Activated CD4-positive, alpha-beta T cell treated with anti-CD3 and anti-CD28 coated beads, Interleukin-2, amount 50 U/mL, for 1 hour (primary cell): ENCODE results near the gene ADSL.
"Not testable (repeated sequence)": the region's sequence is repeated elsewhere in the genome, so short reads cannot be mapped to it uniquely, and the experiment has no call there.

ENCODE experiments used
- DNase-seq: peaks from one replicate; pipeline ENCODE4 v3.0.0-alpha.2; 2020

The ADSL gene

DNA sequence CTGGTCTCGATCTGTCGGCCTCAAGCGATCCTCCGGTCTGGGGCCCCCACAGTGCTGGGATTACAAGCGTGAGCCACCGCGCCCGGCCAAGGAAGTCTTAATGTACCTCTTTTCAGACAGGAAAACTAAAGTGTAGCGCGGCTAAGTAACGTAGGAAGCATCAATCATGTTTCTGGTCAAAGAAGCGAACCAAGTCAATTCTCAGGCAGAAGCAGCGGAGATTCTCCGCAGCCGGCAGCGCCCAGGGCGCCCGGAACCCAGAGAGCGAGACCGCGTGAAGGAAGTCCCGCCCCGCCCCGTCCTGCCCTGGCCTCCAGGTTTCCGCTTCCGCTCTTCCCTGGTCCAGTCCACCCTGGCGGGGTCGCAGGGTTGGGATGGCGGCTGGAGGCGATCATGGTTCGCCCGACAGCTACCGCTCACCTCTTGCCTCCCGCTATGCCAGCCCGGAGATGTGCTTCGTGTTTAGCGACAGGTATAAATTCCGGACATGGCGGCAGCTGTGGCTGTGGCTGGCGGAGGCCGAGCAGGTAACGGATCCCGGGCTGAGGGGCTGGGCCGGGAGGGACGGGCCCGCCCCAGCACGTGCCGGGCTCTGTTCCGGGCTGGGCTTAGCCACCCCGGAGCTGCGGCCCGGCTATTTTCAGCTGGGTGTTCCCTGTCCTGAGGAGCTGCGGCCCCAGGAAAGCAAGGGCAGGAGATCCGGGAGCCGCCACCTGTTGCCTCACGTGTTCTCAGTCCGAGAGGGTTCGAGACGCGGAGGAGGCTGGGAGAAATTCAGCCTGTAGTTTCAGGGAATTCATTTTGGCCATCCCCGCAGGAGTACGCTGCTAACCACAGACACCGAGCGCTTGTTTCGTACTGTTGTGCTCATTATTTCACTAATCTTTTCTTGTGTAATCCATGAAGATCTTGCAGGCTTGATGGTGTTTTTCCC is at the start of gene ADSL:
Gene ADSL (plus strand): TSS at position 316 of the 934 bp plus-strand sequence. CDS start 59 bp downstream, at position 375.
- peak; percentile 78 for DNase-seq

DNA sequence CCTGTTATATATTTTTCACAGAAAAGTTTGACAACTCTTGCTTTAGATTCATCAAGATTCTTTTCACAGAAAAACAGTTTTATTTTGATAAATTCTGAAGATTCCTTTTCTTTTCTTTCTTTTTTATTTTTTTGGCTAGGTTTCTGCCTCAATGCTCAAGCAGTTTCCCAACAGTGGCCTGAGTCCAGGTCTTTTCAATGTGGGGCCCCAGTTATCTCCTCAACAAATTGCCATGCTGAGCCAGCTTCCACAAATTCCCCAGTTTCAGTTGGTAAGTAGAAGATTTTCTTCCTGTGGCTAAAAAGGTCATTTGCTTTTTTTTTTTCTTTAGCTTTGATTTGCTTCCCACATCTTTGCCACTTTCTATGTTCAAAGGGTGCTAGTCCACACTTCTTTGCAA is 46.0 kb upstream of the ADSL start:
- no peak for DNase-seq

DNA sequence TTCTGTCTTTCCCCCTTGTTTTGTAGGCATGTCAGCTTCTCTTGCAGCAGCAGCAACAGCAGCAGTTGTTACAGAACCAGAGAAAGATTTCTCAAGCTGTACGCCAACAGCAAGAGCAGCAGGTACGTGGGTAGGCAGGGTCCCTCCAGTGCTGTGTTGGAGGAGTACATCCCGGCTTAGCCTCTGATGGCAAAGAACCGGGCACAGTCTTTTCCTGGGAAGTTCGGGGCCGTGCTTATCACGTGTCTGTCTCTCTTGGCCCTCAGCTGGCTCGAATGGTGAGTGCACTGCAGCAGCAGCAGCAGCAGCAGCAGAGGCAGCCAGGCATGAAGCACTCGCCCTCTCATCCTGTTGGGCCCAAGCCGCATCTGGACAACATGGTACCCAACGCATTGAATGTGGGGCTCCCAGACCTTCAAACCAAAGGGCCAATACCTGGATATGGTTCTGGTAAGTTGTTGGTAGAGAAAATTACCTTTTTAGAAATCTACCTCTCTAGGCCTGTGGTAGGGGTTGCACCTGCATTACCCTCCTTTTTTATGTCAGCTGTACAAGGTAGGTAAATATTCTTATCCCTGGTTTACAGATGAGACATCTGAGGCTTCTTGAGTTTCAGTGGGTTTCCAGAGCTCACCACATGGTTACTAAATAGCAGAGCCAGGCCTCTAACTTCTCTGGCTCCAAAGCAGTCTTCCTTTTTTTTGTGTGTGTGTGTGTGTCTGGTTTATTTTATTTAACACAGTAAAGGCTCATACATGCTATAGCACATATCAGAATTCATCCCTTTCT is 45.2 kb upstream of the ADSL start:
- DNase-seq = no peak

DNA sequence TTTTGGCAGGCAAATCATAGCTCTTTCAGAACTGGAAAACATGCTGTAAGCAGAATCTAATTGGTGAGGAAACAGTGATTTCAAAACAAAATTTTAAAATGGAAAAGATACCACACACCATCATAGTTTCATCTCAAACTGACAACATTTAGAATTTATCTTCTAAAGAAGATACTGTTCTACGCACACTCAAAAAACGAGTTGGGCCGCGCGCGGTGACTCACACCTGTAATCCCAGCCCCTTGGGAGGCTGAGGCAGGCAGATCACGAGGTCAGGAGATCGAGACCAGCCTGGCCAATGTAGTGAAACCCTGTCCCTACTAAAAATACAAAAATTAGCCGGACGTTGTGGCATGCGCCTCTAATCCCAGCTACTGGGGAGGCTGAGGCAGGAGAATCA is 44.2 kb upstream of the ADSL start:
- no peak for DNase-seq

DNA sequence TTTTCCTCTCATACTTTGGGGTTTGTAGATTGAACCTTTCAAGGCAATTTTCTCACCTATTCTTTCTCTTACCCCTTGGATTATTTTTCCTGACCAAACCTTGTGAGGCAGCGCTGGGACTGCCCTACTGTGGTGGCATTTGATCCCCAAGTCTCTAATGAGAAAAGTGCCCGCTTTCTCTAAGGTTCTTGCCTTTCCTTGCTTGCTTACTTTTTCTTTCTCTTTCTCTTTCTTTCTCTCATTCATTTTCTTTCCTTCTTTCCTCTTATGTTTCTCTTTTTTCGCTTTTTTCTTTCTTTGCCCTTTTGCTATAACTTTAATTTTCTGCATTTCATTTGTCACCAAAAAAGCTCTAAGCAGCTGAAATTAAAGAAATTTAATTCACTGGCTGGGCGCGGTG is 40.7 kb upstream of the ADSL start:
- DNase-seq = no peak

DNA sequence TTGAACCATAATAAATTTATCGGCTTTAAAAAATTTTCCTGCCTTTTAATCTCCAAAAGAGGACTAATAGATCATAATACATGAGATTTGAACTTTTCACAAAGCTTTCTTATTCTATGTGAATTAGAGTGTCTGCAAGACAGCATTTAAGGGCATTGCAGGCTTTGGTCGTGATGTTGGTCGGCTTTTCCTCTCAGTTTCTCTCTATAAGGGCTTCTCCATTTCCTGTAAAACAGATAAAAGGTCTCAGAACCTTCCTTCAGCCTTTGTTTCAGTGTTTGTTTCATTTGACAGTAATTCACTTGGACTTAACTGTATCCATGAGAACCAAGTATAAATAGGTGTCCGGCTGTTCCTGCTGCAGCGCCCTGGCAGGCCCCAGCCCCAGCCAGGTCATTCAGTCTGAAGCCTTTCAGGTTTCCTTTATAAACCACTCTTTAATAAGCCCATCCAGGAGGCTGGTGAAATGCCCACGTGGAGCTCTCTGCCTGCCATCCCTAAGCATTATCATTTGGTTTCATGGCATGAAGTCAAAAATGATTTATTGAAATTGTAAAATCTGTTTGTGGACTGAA is 37.2 kb upstream of the ADSL start:
- no peak for DNase-seq

DNA sequence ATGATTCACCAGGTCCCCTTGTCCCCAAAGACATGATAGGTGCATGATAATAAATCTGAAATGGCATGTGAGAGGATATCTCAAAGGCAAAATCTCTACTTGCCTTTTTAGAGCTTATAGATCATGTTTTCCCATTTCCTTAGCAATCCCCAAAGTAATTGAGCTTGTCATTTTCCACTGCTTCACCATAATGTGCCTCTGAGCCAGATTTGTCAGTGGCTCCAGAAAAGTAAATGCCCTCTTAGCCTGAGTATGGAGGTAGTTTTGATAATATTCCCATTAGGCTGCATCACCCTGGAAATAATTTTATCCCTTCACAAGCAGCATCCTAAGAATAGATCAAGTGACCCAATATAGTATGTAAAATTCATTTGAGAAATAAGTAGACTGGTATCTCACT is 36.7 kb upstream of the ADSL start:
- DNase-seq = no peak

DNA sequence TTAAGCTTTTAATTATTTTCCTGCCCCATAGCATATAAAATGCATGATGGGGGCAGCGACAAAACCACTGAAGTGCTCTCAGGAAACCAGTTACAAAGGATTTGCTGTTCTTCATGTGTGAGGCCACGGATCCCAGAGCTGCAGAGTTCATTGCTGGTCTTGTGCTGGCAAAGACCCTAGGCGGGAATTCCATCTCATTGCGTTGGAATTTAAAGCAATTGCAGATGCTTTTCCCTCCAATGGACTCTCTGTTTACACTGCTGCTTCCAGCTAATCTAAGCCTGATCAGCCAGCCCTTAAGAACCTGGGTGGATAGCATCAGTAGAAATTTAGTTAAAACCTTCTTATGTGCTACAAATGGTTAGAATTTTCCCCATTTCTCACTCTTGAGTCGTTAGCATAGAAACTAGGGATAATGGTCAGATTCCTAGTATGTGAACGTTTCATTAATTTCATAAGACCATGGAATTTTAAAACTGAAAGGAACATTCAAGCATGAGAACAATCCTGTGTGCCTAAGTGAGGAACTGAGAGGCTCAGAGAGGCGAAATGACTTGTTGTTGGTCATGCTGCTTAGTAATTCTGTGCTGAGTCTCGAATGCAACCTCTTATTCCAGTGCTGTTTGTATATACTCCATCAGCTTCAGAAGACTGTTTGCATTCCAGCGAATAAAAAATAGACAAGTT is 36.1 kb upstream of the ADSL start:
- no peak for DNase-seq

DNA sequence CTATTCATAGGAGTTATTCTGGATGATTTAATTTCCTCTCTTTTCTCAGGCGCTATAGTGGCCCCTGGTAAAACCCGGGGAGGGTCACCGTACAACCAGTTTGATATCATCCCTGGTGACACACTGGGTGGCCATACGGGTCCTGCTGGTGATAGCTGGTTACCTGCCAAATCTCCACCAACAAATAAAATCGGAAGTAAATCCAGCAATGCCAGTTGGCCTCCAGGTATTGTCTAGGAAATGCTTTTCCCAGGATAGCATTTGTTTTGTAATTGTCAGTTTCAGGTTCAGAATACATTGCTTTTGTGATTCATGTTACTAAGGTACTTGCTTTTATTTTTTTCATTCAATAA is 35.6 kb upstream of the ADSL start:
- DNase-seq = no peak

DNA sequence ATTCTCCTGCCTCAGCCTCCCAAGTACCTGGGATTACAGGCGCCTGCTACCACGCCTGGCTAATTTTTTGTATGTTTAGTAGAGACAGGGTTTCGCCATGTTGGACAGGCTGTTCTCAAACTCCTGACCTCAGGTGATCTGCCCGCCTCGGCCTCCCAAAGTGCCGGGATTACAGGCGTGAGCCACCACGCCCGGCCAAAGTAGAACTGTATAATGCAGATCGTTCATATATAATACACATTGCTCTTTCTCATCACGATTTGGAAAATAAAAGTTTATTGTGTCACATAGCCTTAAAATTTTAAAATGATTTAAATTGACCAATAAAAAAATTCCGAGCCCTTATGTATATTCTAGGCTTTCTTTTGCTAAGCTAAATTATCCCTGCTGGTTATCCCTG is 34.7 kb upstream of the ADSL start:
- DNase-seq = not testable (repeated sequence)

DNA sequence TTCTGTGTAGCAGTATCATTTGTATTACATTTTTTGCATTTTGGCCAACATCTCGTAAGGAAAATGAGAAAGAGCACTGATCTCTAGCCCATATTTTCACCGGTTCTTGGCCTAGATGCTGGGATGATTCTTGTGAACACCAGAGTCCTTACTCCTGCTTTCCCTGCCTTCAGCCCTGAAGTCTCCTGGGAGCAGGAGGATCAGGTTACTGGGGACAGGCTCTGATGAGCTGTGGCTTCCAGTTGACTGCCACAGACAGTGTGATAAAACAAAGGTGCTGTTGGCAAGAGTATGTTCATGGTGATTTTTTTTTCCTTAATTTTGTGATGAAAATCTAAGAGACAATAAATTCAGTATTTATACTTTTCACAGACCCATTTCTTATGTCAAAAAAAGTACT is 34.2 kb upstream of the ADSL start:
- DNase-seq = no peak

DNA sequence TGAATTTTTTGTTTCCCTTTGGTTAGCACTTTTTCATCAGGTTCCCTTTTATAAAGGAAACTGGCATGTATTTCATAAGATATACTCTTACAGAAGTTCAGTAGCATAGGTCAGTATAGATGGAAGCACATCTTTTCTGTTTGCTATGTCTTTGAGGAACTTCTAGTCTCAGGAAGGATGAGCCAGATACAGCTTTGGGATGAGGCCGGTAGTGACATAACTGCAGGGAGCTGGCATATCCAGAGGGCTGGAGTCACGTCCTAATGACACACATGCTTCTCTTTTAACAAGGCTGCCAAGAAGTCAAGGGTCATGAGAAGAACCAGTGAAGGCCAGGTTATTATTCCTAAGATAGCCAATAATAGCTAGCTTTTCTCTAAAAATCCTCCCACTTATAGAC is 33.3 kb upstream of the ADSL start:
- no peak for DNase-seq

DNA sequence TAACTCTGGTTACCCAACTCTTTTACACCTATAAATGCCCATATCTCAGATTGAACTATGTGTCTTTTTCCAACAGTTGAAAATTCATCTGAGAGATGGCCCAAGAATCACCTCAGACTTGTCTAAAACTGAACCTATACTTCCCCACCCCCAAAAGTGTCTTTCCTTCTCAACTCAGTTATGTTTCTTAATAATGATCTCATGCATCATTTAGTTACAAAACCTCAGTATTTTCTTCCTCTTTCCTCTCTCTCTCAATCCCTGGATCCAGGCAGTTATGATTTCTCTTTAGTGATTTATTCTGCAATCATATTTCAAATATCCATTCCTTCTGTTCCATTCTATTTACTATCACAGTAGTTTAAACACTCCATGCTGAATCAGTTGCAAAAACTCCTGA is 32.3 kb upstream of the ADSL start:
- DNase-seq = no peak

DNA sequence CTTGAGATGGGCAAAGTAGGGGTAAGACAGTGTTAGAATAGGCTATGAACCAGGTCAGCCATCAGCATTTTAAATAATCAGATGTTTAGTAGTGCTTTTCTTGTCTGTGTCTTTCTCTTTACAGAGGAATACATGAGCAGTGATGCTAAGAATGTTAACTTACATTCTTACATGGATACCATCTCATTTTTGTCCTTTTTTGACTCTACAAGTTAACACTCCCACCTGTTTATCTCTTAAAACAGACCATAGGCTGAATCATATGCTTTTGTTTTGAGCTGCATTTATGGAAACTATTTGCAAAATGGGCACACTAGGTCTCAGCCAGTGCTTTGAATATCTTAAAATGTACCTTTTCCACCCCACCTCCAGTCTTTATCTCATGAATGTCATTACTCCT is 25.6 kb upstream of the ADSL start:
- DNase-seq = no peak

DNA sequence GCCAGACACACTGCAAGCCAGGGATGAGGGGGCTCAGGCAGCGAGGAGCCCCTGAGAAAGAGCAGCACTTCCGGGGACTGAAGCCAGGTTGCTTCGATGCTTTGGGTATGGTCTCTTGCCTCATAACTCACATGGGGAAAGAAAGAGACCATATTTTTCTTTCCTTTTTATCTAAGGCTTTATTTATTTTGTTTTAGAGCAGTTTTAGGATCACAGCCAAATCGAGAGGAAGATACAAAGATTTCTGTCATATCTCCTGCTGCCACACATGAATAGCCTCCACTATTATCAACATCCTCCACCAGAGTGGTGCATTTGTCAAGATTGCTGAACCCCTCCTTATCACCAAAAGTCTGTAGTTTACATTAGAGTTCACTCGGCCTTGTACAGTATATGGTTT is 24.3 kb upstream of the ADSL start:
- DNase-seq = no peak

DNA sequence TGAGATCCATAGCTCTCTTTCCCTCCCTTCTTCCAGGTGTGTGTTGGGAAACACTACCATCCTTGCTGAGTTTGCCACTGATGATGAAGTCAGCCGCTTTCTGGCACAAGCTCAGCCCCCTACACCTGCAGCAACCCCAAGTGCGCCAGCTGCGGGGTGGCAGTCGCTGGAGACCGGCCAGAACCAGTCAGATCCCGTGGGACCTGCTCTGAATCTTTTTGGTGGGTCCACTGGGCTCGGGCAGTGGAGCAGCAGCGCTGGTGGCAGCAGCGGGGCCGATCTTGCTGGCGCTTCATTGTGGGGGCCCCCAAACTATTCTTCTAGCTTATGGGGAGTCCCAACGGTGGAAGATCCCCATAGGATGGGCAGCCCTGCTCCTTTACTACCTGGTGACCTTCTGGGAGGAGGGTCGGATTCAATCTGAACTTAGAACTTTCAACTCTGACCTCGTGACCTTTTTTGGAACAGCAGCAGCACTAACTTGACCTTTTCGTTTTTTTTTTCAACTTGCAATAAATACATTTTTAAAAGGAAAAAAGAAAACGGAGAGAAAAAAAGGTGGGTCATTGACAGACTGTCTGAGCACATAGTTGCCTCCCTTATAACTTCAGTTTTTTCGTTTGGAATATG is 23.4 kb upstream of the ADSL start:
- no peak for DNase-seq

DNA sequence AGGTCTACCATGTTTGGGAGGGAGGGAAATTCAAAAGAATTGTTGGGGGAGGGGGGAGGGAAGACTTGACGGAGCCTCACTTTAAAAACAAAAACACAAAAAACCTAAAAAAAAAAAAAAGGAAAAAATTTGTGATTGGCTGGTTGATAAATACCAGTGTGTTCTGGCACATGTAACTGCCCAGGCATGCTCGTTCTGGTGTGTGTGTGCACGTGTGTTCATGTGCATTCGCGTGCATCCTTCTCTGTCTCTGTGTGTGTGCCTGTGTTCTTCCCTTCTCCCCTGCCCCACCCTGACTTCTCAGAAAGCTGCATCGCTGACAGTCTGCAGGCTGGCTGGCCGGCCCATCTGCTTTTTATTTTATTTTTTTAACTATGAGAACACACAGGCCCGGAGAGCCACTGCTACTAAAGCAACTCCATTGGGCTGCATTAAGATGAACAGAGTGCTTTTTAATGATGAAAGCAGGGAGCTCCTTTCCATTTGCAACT is 22.6 kb upstream of the ADSL start:
- DNase-seq = no peak

DNA sequence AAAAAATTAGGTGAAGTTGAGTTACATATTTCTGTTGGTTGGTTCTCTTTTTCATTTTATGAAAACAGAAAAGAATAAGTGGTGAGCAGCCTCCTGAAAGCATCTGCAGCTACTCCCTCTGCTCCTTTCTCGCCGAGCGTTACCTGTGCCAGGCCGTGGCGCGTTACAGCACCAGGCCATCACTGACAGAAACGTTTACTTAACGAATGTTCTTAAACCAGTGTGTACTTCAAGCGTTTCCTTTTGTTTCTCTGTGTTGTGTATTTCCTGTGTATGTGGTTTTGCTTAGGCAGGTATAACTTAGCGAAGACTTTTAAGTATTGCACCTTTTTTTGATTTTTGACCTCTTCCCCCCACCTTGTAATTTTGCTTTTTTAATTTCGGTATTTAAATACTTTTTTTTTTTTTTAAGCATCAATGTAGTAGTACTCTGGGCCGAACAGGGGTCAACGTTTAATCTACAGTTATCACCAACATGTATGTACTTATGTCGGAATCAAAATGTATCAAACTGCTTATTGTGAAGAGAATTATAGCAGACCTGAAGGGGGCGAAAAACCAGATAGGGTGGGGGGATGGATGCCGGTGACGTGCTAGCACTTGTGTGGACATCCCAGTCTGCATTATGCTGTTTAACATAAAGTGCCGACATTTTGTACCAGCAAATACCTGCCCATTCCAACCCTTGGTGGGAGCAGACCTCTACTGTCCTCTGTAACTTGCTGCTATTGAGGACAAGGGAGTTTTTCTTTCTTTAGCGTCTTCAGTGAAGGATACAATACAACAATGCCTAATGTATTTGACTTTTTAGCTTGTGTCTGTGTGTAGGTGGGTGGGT is 21.6 kb upstream of the ADSL start:
- DNase-seq = peak; percentile 59

DNA sequence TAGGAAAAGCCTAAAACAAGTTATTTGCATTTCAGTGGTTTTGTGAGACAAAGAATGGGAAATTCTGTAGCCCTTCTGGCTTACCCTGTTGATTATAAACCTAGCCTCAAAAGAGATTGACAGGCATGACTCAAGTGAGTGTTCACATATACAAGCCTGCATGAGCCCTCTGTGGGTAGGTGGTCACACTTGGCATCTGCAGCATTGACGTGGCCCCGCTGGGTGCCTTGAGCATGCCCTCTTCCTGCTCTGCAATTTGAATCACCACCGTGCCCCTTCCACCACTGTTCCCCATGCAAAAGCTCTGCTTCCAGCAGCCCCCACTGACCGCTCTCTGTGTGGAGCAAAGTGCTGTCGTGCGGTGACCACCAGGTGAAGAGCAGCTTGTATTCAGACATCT is 21.0 kb upstream of the ADSL start:
- peak; percentile 49 for DNase-seq

DNA sequence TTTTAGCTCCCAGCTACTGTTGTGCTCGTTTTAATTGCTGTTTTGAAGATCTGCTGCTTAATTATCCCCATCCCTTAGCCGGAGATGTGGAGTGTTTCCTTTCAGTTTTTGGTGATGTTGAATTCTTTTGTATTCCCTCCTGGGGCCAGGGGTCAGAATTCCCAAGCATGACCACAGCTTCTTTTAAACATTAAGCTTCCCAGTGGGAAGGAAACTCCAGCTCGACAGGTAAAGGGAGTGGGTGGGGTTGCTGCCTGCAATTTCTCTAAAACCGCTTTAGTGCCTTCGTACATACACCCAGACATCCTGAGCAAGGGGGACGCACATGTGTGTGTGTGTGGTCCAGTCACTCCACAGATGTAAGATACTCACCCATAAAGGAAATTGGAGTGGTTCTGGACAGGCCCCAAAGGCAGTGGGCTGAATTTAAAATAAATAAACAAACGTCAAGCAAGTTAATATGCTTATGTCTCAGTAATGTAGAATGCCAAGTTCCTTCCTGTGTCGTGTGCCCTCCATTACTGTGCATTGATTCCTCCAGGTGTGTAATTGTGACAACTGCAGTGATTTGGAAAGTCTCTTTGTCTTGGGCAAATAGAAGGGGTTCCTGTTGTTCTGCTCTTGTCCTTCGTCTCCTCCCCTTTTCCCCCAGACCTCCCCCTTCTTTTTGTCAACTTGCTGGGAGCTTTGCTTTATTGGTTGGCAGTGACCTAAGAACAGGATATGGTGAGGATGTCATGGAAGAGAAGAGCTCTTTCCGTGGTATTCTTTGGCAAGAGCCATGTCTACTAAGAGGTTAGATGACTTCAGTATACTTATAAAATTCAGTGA is 19.2 kb upstream of the ADSL start:
- no peak for DNase-seq
